PC-3 (cell line): ENCODE data around the gene EPB41. TPM values are rescaled to one million over a fixed set of nuclear protein-coding genes. Genes with fewer than 3 reads are reported as not detected.

Source experiments
- ATAC-seq: fragments of 200-7000 bp; cut with Tn5 transposase; 2 replicates; pipeline ENCODE4 v1.9.1; 2020; ENCODE audit warnings: mild to moderate bottlenecking, moderate library complexity
- BruUV-seq: library from RNA; stranded (reverse); fragments of 400-500 nt; replicated peaks from 2 replicates; lab custom pipeline; 2021; lab: Mats Ljungman, UMichigan
- CTCF ChIA-PET: fragments of 300-600 bp; sonication (Branson Sonifier 250); formaldehyde crosslinking; loops from one replicate; lab custom pipeline; 2022; ENCODE audit warnings: antibody characterized with exemption; lab: Charles Lee
- POLR2A ChIA-PET: fragments of 300-600 bp; sonication (Branson Sonifier 250); formaldehyde crosslinking; loops from one replicate; lab custom pipeline; 2022; ENCODE audit warnings: antibody characterized with exemption; ENCODE audit not compliant: unreplicated experiment; lab: Charles Lee
- DNase-seq: peaks from one replicate; pipeline ENCODE4 v3.0.0-alpha.2; 2015
- H2AFZ ChIP-seq: fragments of 300-600 bp; sonication (generic); 2 replicates; pipeline ENCODE4 v1.6.0; 2016; ENCODE audit warnings: antibody characterized with exemption, low read length
- H3F3A ChIP-seq: fragments of 300-600 bp; sonication (generic); one replicate; pipeline ENCODE4 v1.6.0; 2017; ENCODE audit warnings: antibody characterized with exemption, low read length, control low read depth, mild to moderate bottlenecking; ENCODE audit not compliant: unreplicated experiment
- H3K27ac ChIP-seq: fragments of 300-600 bp; sonication (generic); 2 replicates; pipeline ENCODE4 v1.5.1; 2016; ENCODE audit warnings: mild to moderate bottlenecking, low read length
- H3K27me3 ChIP-seq: fragments of 300-600 bp; sonication (generic); 2 replicates; pipeline ENCODE4 v1.6.1; 2016; ENCODE audit warnings: low read length, mixed read lengths
- H3K36me3 ChIP-seq: fragments of 300-600 bp; sonication (generic); 2 replicates; pipeline ENCODE4 v1.6.1; 2016; ENCODE audit warnings: low read depth, mixed run types, low read length, mixed read lengths
- H3K4me1 ChIP-seq: fragments of 300-600 bp; sonication (generic); 2 replicates; pipeline ENCODE4 v1.5.1; 2016; ENCODE audit warnings: low read length; ENCODE audit not compliant: insufficient read depth
- H3K4me2 ChIP-seq: fragments of 300-600 bp; sonication (generic); 2 replicates; pipeline ENCODE4 v1.6.0; 2016; ENCODE audit warnings: low read length
- H3K4me3 ChIP-seq: fragments of 300-600 bp; sonication (generic); 2 replicates; pipeline ENCODE4 v1.5.1; 2016; ENCODE audit warnings: mild to moderate bottlenecking, low read length, mixed read lengths
- H3K79me2 ChIP-seq: fragments of 300-600 bp; sonication (generic); 2 replicates; pipeline ENCODE4 v1.6.1; 2017; ENCODE audit warnings: low read length, mixed read lengths
- H3K9ac ChIP-seq: fragments of 300-600 bp; sonication (generic); 2 replicates; pipeline ENCODE4 v1.6.0; 2016; ENCODE audit warnings: mild to moderate bottlenecking, low read length
- H3K9me2 ChIP-seq: fragments of 300-600 bp; sonication (generic); replicated peaks from 2 replicates; pipeline ENCODE4 v1.6.1; 2016; ENCODE audit warnings: mixed run types, low read length, mixed read lengths
- H3K9me3 ChIP-seq: fragments of 300-600 bp; sonication (generic); 2 replicates; pipeline ENCODE4 v1.6.1; 2016; ENCODE audit warnings: low read length, mixed read lengths
- H4K20me1 ChIP-seq: fragments of 300-600 bp; sonication (generic); 2 replicates; pipeline ENCODE4 v1.6.1; 2016; ENCODE audit warnings: low read length, mixed read lengths
- EZH2 ChIP-seq: fragments of 300-600 bp; sonication (generic); IDR thresholded peaks from one replicate; pipeline ENCODE4 v1.6.1; 2017; ENCODE audit warnings: antibody characterized with exemption, mild to moderate bottlenecking, low read length; ENCODE audit not compliant: unreplicated experiment
- EZH2phosphoT487 ChIP-seq: fragments of 300-600 bp; sonication (generic); IDR thresholded peaks from 2 replicates; pipeline ENCODE4 v1.6.1; 2018; ENCODE audit warnings: mild to moderate bottlenecking, antibody characterized with exemption, low read length, borderline replicate concordance
- intact Hi-C: fragments of 100-400 bp; cut with micrococcal nuclease; formaldehyde crosslinking; loops from 2 replicates; pipeline ENCODE4 v1.9.0; 2023
- total RNA-seq: library from RNA; depleted of rRNA; stranded (reverse); fragments of >200 nt; gene quantifications from 2 replicates; pipeline ENCODE4 v1.2.3, GENCODE V29; 2014
- TF ChIP-seq, protein P1 (sequence below): fragments of 300-600 bp; sonication (generic); conservative IDR thresholded peaks from 2 replicates; pipeline ENCODE4 v1.5.1; 2017; ENCODE audit warnings: antibody characterized with exemption, low read depth, mild to moderate bottlenecking, low read length

EPB41 gene
- total RNA-seq, 1 experiment from 2014 or later = 44.9 TPM

DNA sequence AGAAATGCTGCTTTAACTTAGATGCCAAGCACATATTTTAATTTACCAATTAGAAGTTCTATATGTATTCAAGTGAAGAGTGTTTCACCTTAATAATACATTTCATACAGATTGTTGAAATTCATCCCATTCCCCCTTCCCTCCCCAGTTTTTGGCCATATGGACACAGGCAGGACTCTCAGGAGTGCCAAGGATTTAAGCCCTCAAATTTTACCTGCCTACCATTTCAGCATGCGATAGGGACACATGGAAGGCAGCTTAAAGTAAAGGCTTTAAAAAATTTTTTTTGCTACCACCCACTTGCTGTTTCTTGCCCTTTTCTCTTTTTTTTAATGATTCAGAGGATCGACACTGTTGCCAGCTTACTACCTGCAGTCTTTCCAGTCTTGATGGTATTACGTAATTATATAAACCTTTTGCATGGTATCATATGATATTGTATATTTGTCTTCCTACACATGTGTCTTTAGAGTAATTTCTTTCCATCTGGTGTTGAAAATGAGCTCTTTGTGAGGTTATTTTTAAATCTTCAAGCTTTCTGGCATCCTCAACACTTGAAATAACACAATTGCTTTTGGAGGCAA, 7.0 kb downstream of the EPB41 start:
- ChIA-PET POLR2A (no interaction called here), CTCF (no interaction called here)
- BruUV-seq = no TSS peak

DNA sequence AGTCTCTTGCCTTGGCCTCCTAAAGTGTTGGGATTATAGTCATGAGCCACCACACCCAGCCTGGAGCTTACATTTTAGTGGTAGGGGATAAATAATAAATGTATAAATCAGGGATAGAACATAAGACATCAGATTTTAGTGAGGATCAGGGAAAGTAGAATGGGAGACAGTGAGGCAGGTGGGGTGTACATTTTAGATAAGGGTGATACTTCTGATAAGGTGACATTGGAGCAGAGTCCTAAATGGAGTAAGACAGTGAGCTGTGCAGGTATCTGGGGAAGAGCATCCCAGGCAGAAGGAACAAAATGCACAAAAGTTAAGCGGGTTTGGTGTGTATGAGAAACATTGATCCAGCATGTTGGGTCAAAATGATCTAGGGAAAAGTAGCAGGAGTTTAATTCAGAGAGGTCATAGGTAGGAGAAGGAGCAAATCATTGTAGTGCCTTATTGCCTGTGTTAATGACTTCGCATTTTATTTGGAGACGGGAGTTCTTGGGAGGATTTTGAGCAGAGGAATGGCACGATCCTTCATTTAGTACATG, 11.1 kb downstream of the EPB41 start:
- CTCF ChIA-PET = no interaction called here
- intact Hi-C loops = no loop called here
- 0 out of 2 replicates have a peak, but pooled peaks cover 3% of the 10 kb centered on the region for H4K20me1 ChIP-seq

More for the DNA sequence above, 7.0 kb downstream of the EPB41 start:
- Histone ChIP-seq H3K9me2 (no peaks in the 10 kb centered on the region), H3K4me3 (no peak overlapping the region), H3K27me3 (no peaks in the 10 kb centered on the region), H3K79me2 (peaks cover 66% of the 10 kb centered on the region), H3K4me2 (no peak overlapping the region), H3K27ac (no peak overlapping the region), H3K9me3 (no peaks in the 10 kb centered on the region), H3F3A (no peaks in the 10 kb centered on the region), H3K36me3 (no peaks in the 10 kb centered on the region), H3K9ac (no peak overlapping the region), H3K4me1 (0 out of 2 replicates have a peak, but pooled peaks cover 8% of the 10 kb centered on the region), H4K20me1 (0 out of 2 replicates have a peak, but pooled peaks cover 3% of the 10 kb centered on the region), H2AFZ (no peak overlapping the region)
- TF ChIP-seq EZH2phosphoT487 = no peak
- TF ChIP-seq EZH2 = no peak
- TF ChIP-seq, protein P1, sequence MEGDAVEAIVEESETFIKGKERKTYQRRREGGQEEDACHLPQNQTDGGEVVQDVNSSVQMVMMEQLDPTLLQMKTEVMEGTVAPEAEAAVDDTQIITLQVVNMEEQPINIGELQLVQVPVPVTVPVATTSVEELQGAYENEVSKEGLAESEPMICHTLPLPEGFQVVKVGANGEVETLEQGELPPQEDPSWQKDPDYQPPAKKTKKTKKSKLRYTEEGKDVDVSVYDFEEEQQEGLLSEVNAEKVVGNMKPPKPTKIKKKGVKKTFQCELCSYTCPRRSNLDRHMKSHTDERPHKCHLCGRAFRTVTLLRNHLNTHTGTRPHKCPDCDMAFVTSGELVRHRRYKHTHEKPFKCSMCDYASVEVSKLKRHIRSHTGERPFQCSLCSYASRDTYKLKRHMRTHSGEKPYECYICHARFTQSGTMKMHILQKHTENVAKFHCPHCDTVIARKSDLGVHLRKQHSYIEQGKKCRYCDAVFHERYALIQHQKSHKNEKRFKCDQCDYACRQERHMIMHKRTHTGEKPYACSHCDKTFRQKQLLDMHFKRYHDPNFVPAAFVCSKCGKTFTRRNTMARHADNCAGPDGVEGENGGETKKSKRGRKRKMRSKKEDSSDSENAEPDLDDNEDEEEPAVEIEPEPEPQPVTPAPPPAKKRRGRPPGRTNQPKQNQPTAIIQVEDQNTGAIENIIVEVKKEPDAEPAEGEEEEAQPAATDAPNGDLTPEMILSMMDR = no peak
- intact Hi-C loops = no loop called here
- ATAC-seq (no peak), DNase-seq (peak; percentile 32)

More for the DNA sequence above, 11.1 kb downstream of the EPB41 start:
- Histone ChIP-seq H2AFZ (no peak overlapping the region), H3F3A (no peaks in the 10 kb centered on the region), H3K27me3 (no peaks in the 10 kb centered on the region), H3K9ac (no peak overlapping the region), H3K36me3 (no peaks in the 10 kb centered on the region), H3K79me2 (peaks cover 46% of the 10 kb centered on the region), H3K9me3 (no peaks in the 10 kb centered on the region), H3K4me2 (no peak overlapping the region), H3K27ac (no peak overlapping the region), H3K4me1 (0 out of 2 replicates have a peak, but pooled peaks cover 11% of the 10 kb centered on the region), H3K9me2 (no peaks in the 10 kb centered on the region), H3K4me3 (no peak overlapping the region)
- no peak for TF ChIP-seq EZH2
- TF ChIP-seq EZH2phosphoT487 = no peak
- TF ChIP-seq, protein P1 = no peak
- no TSS peak for BruUV-seq
- POLR2A ChIA-PET = no interaction called here
- ATAC-seq = no peak
- DNase-seq = no peak
